Fibroblast of skin of scalp (primary cell): ENCODE data around the gene TANC1. TPM values are rescaled to one million over a fixed set of nuclear protein-coding genes. Genes with fewer than 3 reads are reported as not detected.

ENCODE experiments used
- DNase-seq: peaks from one replicate; pipeline ENCODE4 v3.0.0-alpha.2; 2013
- polyA plus RNA-seq, 2 experiments: library from polyadenylated mRNA; unstranded; fragments of 120-200 nt; gene quantifications; one replicate each; pipeline ENCODE4 v1.2.1, GENCODE V29; 2013; ENCODE audit not compliant: insufficient read length in 2 of 2

TANC1 gene
- polyA plus RNA-seq (2013, experiment 1 of 2; ENCODE audit: insufficient read length): 15.4 TPM
- polyA plus RNA-seq (2013, experiment 2 of 2; ENCODE audit: insufficient read length): 16.4 TPM

DNA sequence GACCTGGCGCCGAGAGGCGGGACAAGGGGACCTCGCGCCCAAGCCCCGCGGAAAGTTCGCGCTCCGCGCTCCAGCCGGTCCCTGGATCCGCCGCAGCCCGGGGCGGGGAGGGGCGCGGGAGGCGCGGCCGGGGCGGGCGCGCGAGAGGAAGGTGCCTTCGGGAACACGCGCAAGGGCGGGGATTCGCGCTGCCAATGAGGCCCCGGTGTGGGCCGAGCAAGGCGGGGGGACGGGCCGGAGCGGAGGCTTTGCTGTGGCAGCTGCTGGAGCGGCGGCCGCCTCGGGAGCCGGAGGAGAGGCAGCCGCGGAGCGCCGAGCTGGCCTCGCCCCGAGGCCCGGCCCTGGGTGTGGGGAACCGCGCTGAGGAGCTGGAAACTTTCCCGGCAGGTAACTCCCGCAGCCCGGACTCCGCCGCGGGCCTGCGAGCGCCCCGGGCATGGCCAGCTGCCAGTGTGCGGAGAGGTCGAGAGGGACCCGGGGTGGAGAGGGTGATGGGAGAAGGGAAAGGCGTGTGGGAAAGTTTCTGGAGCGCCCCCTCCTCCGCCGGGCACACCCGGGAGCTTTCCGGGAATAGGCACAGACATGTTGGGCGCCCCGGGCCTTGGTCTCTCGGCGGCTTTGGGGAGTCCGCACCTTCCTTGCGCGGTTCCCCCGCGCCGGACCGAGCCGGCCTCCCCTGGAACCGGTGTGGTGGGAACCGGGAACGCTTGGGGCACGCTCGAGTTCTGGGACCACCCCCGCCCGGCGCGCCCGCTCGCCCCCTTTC lies at the start of gene TANC1:
TSS of gene TANC1 (plus strand) at position 245 of the 766 bp plus-strand sequence. CDS start 97,271 bp downstream, outside the sequence.
- DNase-seq: peak; percentile 95

DNA sequence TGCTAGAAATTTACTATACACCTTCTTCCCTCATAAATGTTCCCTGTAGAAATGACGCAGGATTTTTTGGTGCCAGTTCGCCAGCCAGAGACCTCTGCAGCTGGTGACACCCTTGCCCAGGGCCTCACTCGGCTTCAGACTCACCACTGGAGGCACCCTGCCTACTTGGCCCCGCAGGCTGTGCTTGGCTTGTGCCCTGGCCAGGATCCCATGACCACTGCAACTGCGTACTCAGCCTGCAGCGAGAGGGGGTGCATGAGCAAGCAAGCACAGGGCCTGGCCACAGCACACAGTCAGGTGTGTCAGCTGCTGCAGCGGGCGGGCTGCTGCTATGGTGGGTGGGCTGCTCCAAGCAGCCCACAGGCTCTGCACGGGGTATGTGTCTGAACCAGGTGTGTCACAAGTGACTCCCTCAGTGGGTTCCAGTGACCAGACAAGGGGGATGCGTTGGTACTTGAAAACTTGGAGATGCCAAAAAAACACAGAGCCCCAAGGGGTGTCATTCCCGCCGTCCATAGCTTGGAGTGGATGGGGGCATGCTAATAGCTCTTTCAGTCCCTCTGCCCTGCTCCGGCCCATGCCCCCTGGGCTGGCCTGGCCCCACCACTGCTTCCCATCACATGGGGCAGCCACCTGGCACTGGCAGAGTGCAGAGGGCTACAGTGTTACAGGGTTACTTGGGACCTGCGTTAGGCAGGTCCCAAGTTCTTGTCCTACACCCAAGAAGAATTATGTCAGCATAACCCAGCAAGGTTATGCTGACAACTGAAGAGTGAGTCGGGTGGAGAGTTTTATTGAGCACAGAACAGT lies 46.6 kb upstream of the TANC1 start:
- no peak for DNase-seq

DNA sequence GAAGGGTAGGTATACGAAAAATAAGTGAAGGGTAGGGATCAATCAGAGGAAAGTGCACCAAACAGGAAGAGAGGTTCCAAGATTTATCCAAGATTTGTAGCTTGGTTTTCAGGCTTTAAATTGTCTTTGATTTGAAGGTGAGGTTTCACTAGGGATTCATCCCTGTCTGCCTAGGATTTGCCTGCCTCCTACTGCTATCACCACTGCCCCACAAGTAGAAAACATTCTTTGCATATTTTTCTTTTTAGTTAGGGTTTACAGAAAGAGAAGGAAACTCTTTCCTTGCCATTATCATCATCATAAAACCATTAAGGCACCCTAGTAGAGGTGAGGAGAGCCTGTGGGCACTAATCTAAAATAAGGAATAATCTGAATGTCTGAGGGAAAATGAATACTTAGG lies 45.8 kb upstream of the TANC1 start:
- peak; percentile 30 for DNase-seq

DNA sequence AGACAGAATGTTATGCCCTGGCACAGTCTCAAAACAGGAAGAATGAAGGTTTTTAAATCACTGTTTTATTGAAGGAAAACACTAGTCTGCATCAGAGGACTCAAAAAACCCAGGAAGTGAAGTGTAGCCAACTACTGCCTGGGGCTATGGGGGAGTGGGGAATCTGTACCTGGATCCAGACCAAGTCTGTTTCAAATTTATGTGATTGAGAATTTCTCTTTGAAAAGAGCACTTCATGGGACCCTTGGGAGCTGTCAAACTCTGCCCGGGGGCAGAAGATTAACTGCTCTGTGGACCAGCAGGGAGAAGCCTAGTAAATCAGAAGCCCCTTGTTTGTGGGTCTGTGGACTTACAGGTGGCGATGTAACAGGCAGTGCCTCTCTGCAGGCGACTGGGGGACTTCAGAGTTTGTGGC lies 45.3 kb upstream of the TANC1 start:
- peak; percentile 44 for DNase-seq

DNA sequence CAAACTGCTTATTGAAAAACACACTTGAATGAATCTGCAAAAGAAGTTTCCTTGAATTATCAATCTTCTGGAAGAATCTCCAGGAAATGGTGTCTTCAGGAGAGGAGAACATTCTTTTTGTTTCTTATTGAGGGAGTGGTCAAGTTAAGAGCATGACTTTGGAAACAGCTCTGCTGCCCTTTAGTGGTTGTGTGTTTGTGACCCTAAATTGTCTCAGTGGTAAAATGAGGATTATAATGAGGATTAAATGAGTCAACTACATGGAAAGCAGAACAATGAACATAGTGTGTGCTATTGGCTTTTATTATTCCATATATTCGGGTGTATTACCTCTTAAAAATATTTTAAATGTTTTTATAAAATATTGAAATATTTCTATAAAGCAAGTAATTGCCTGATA lies 44.8 kb upstream of the TANC1 start:
- no peak for DNase-seq

DNA sequence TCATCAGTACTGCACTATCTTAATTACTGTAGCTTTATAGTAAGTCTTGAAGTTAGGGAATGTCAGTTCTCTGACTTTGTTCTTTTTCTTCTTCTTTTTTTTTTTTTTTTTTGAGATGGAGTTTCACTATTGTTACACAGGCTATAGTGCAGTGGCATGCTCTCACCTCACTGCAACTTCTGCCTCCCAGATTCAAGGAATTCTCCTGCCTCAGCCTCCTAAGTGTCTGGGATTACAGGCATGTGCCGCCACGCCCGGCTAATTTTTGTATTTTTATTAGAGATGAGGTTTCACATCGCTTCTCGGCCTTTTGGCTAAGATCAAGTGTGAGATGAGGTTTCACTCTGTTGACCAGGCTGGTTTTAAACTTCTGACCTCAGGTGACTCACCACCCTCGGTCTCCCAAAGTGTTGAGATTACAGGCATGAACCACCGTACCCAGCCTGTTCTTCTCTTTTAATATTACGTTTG lies 41.9 kb upstream of the TANC1 start:
- DNase-seq: peak; percentile 52

DNA sequence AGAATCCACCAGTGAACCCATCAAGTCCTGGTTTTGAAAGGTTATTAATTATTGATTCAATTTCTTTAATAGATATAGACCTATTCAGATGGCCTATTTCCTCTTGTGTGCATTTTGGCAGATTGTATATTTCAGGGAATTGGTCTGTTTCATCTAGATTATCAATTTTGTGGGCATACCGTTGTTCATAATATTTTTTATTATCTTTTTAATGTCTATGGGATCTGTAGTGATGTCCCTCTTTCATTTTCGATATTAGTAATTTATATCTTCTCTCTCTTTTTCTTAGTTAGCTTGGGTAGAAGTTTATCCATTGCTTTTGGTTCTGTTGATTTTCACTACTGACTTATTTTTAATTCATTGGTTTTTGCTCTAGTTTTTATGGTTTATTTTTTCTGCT lies 39.9 kb upstream of the TANC1 start:
- no peak for DNase-seq

DNA sequence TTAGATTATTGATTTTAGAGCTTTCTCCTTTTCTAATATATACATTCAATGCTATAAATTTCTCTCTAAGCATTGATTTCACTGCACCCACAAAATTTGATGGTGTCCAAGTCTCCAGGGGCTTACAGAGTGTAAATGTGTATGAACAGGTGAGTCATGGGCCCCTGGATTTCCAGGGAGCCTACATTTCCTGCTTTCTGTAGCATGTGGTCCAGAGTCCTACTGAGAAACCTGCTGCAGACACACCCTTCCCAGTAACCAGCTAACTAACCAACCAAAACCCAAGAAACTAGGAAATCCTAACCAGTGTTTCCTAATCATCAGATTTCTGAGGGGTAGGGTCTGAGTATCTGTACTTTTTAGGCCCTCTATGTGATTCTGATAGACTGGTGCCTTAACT lies 39.5 kb upstream of the TANC1 start:
- DNase-seq: no peak

DNA sequence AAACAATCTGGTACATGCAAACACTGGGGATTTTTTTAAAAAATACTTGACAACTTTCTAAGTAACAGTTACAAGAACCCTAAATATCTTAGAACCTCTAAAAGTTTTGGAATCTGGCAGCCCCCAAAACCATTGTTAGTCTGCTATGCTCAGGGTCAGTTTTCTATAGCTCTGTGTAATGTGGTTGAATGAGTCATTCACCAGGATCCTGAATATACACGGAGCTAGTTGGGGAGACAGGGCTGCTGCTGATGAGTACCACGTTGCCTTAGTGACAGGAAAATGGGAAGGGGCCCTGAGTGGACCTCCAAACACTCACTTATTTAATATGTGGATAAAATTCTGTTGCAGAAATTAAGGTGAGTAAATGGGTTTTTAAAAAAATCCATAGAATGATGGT lies 36.9 kb upstream of the TANC1 start:
- peak; percentile 82 for DNase-seq

DNA sequence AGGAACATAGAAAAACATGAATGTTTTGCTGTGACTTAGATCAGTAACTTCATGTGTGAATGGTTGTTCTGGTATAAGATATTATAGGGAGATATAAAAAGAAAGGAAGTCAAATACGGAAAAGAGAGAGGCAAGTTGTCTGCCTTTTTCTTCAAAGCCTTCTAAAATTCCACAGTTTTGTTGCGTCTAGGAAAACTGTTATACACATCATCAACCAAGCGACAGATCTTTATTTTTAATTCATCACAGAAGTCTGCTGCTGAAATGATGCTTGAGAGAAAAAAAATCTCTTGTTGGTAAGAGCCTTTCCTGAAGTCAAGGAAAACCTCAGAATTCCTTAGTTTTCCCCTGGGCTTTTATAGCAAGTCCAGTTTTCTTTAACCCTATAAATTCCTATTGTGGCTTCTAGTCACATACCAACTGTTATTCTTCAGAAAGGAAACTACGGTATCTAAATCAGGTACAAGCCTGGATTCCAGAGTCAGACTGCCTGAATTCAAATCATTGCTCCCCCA lies 36.3 kb upstream of the TANC1 start:
- DNase-seq: peak; percentile 93

DNA sequence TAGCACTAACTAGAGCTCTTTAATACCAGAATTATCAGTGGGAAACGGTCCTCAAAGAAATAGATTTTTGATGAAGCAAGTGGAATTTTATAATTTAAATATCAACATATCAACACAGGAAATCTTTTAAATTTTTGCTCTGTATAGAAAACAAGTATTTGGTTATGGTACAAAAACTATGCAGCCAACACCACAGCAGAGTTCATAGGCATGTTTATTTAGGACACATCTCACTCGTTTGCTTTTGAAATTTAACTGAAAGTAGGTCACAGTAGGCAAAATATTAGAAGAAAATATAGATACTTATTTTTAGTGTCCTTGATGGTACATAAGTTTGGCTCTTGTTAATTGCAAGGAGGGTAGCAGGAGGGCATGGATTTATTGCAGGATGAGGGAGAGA lies 34.3 kb upstream of the TANC1 start:
- peak; percentile 65 for DNase-seq

DNA sequence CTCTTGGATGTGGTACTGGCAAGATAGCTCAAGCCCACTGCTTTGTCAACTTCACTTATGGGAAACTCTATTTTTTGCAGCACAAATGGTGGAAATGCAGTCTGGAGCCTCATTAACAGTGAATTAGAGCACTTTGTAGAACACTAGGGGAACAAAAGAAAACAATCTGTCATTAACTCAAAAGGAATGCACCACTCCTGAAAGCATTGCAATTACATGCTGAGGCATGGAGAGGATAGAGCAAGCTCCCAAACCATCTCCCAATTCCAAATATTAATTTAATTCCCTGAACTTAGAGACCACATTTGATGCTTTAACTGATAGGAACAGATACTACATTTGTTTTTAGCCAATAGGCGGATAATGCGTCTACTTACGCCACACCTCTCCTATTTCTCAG lies 32.8 kb upstream of the TANC1 start:
- no peak for DNase-seq

DNA sequence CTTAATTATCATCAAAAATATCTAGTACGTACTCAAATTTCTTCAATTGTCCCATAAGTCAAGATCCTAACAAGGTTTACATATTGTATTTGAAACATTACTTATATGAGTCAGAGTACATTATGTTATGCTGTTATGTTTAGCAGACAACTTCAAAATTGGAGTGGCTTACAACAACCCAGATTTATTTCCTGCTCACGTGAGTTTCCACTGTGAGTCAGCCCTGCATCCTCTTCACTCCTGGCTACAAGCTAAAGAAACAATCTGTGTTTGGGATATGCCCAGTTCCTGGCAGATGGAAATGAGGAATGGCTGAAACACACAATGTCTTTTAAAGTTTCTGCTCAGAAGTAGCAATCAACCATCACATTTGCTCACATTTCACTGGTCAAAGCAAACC lies 31.5 kb upstream of the TANC1 start:
- peak; percentile 84 for DNase-seq

DNA sequence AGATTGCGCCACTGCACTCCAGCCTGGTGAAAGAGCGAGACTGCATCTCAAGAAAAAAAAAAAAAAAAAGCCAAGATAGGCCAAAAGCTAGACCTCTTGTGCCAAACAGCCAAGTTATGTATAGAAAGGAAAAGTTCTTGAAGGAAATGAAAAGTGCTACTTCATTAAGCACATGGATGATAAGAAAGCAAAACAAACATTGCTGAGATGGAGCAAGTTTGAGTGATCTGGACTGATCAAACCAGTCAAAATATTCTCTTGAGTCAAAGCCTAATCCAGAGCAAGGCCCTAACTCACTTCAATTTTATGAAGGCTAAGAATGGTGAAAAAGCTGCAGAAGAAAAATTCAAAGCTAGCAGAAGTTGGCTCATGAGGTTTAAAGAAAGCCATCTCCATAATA lies 28.1 kb upstream of the TANC1 start:
- DNase-seq: no peak

DNA sequence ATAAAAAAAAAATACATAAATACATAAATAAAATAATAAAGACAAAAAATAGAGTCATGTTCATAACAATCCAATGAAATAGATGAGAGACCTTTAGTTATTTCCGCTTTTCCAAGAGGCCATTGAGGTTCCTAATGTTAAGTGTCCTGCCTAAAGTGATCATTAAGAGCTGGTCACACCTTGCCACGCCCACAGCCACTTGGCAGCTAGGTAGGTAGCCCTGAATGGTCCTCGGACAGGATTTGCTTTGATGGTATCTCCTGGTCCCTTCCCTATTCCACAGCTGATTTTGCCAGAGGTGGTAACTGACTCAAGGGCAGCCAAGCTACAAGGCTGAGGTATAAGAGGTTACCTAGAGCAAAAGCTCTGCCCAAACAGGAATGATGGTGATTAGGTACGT lies 24.5 kb upstream of the TANC1 start:
- DNase-seq: no peak

DNA sequence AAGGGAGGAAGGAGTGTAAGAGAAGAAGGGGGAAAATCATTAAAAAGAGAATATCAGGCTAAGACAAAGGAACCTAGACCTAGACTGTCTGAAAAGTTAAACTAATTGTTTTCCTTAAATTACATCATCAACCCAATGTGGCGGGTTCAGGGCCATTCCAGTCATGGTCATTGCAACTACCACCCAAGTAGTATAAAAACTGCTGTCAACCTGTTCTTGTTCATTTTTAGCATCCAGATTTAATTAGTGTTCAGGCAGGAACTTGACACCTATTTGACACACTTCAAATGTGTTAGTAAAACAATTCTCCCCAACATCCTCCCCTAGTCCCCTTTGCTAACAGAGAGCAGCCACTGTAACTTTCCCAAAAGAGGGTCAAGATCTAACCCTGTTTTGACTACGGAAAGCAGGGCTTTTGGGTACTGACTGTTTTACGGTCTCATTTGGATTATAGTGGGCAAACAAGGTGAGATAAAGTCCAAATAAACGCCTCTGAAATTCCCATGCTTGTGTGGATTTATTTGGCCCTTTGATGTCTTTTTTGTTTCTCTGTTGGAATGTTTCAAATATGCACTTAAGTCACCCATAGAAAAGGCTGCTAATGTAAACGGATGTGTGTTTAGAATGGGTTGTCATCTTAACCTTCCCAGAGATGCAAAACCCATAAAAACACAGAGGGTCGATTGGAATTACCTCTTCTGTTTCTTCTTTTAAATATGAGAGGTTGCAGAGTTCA lies 19.3 kb upstream of the TANC1 start:
- no peak for DNase-seq

DNA sequence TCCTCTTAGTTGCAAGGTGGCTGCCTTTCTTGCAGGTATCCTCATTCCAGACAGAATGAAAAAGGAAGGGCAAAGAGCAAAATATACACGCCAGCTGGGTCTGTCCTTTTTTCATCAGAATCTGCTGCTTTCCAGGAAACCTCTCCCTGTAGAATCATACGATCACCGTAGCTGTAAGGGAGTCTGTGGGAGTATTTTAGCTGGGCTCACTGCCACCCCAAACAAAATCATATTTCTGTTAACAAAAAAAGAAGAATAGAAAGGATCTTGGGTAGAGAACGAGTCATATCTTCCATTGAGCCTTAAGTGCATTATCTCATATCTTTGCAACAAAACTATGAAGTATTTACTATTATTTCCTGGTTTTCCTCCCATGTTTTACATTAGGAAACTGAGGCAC lies 15.0 kb upstream of the TANC1 start:
- DNase-seq: peak; percentile 74

DNA sequence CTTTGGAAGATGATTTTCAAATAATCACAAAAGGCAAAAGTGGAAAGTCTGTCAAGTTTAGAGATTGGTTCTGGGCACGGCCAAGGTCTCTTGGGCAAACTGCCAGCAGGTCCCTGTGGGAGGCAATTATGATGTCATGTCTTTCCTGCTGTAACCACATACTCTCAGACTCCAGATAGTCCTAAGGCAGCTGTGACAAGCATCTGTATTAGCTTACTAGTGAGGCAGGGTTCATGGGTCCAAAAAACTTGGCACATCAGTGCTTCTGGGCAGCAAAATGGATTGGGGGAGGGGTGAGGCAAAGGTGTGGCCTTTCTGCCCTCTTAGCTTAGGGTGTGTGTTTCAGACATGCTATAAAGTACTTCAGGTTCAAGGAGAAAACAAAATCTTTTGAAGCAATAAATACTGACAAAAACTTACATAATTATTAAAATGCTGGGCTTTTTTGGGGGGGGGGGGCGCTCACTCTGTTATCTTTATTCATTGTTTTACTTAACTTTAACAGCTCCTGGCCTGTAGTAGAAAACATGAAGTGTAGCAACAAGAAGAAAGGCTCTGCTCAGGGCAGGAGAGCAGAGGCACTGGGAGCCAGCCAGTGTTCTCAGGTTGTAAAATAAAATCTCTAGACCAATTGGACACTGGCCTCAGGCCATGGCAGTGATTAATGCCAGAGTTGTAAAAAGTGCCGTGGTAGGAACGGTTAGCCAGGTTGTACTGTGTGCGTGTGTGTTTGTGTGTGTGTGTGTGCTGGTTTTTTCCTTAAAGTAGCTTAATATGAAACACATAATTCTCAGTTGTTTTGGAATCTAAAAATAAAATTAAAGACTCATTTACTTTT lies 14.3 kb upstream of the TANC1 start:
- DNase-seq: peak; percentile 91

DNA sequence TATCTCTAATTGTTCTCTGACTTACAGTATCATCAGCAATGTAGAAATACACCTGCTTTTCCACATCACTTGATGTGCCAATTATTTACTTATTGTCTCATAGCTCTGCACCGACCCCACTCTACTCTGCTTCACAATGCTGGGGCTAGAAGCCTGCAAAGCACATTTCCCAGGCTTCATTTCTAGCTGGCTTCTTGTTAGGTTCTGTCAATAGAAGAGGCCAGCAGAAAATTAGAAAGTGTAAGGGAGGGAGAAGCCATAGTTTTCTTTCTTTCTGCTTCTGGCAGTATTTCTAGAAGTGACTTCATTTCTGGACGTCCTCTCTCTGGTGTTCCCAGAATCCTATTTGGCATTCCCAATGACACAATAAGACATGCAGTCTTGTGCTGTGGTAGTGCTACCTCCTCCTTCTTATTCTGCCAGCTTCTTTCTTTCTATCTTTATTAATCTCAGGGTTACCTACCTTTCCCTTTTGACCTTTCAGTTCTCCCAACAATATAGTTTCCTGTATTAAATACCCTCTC lies 12.5 kb upstream of the TANC1 start:
- DNase-seq: no peak

DNA sequence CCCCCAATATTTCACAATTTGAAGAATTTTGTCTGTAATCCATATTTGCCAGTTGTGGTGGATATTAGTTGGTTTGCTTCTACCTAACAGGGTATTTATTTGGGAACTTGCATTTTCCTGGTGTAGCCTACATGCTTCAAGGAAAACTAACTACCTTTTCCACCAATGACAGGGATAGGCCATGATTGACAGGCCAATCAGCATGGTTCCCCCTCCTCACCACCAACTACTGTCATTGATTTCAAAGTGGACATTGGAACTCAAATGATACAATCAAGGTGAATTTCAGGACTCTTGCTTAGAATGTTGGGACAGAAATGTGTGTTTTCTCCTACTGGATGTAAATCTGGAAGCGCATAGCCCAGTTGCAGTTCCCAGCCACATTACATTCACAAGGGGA lies 10.1 kb upstream of the TANC1 start:
- DNase-seq: no peak

DNA sequence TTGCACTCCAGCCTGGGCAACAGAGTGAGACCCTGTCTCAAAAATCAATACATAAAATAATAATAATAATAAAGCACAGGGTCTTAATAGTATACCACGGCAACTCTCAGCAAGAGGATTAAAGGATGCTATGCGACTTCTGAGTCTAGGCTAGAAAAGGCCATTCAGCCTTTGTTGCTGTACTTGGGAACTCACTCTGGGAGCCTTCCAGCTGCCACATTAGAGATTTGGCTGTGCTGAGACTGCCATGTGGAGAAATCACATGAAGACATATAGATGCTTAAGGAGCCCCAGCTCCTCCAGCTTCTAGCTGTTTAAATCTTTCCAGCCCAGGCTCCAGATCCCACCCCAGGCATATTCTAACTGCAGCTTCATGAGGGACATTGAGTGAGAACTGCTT lies 8.2 kb upstream of the TANC1 start:
- no peak for DNase-seq

DNA sequence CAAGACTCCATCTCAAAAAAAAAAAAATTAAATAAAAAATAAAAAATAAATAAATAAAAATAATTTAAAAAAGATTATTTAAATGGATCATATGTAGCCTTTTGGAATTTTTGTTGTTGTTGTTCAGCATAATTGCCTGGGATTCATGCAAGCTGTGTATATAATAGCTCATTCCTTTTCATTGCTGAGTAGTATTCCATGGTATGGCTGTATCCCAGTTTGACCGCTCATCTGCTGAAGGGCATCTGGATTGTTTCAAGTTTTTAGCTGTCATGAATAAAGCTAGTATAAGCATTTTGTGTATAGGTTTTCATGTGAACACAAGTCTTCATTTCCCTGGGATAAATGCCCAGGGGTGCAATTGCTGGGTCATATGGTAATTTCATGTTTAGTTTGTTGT lies 6.4 kb upstream of the TANC1 start:
- no peak for DNase-seq
